ENCODE results near the gene SLC25A21.

DNA sequence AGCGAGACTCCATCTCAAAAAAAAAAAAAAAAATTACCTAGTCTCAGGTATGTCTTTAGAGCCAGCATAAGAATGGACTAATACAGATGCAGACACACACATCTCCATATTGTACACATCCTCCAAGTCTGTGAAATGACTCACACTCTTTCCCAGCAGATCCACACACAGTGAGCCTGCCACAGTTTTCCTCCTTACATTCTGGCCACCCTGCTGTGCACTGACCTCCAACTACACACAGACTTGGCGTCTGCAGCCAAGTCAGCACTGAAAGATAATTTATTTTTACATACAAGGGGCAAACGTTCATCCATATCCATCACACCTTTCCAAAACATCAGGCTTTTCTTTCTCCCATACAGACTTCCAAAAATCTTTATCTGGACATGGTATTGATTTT lies 115.9 kb downstream of the SLC25A21 start:
- TF ChIP-seq, protein P1, sequence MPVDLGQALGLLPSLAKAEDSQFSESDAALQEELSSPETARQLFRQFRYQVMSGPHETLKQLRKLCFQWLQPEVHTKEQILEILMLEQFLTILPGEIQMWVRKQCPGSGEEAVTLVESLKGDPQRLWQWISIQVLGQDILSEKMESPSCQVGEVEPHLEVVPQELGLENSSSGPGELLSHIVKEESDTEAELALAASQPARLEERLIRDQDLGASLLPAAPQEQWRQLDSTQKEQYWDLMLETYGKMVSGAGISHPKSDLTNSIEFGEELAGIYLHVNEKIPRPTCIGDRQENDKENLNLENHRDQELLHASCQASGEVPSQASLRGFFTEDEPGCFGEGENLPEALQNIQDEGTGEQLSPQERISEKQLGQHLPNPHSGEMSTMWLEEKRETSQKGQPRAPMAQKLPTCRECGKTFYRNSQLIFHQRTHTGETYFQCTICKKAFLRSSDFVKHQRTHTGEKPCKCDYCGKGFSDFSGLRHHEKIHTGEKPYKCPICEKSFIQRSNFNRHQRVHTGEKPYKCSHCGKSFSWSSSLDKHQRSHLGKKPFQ (tag by site-specific recombination; IDR thresholded peaks at IDR 0.05) = no peak
- TF ChIP-seq MZF1 (tag by site-specific recombination; IDR thresholded peaks at IDR 0.05; ENCODE audit: borderline replicate concordance) = no peak
- TF ChIP-seq ZNF747 (tag by site-specific recombination; IDR thresholded peaks at IDR 0.05) = no peak
- TF ChIP-seq CTCF (tag by site-specific recombination; IDR thresholded peaks at IDR 0.05) = no peak
- TF ChIP-seq, protein P2, sequence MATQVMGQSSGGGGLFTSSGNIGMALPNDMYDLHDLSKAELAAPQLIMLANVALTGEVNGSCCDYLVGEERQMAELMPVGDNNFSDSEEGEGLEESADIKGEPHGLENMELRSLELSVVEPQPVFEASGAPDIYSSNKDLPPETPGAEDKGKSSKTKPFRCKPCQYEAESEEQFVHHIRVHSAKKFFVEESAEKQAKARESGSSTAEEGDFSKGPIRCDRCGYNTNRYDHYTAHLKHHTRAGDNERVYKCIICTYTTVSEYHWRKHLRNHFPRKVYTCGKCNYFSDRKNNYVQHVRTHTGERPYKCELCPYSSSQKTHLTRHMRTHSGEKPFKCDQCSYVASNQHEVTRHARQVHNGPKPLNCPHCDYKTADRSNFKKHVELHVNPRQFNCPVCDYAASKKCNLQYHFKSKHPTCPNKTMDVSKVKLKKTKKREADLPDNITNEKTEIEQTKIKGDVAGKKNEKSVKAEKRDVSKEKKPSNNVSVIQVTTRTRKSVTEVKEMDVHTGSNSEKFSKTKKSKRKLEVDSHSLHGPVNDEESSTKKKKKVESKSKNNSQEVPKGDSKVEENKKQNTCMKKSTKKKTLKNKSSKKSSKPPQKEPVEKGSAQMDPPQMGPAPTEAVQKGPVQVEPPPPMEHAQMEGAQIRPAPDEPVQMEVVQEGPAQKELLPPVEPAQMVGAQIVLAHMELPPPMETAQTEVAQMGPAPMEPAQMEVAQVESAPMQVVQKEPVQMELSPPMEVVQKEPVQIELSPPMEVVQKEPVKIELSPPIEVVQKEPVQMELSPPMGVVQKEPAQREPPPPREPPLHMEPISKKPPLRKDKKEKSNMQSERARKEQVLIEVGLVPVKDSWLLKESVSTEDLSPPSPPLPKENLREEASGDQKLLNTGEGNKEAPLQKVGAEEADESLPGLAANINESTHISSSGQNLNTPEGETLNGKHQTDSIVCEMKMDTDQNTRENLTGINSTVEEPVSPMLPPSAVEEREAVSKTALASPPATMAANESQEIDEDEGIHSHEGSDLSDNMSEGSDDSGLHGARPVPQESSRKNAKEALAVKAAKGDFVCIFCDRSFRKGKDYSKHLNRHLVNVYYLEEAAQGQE (tag by site-specific recombination; IDR thresholded peaks at IDR 0.05) = no peak
- no peak for TF ChIP-seq ZNF473 (tag by site-specific recombination; IDR thresholded peaks at IDR 0.05)
- no peak for TF ChIP-seq KLF9 (tag by site-specific recombination; IDR thresholded peaks at IDR 0.05; ENCODE audit: low read depth)
- TF ChIP-seq PBX3 (CRISPR knock-in tag; IDR thresholded peaks at IDR 0.05) = no peak
- TF ChIP-seq ZNF785 (tag by site-specific recombination; IDR thresholded peaks at IDR 0.05) = no peak
- TF ChIP-seq ZNF223 (tag by site-specific recombination; IDR thresholded peaks at IDR 0.05) = no peak
- TF ChIP-seq ZEB2 (tag by site-specific recombination; IDR thresholded peaks at IDR 0.05) = no peak
- TF ChIP-seq KLF16 (tag by site-specific recombination; IDR thresholded peaks at IDR 0.05) = no peak
- TF ChIP-seq ZNF138 (tag by site-specific recombination; IDR thresholded peaks at IDR 0.05; ENCODE audit: borderline replicate concordance) = no peak
